Natural killer cell (primary cell): Measurements from ENCODE around the gene DIMT1. TPM values are rescaled to one million over a fixed set of nuclear protein-coding genes. Genes with fewer than 3 reads are reported as not detected.

Experiments
- ATAC-seq, 3 donors: fragments of 150-1000 bp in 2 of 3; fragments of 200-7000 bp in 1 of 3; cut with Tn5 transposase; 1 replicate in 1 of 3; 2 replicates in 2 of 3; pipeline ENCODE4 v1.10.0; 2021; ENCODE audit warnings: mild to moderate bottlenecking in 2 of 3, moderate library complexity in 2 of 3
- DNase-seq, 2 donors: peaks; one replicate each; pipeline versions ENCODE4 v3.0.0 to v3.0.0-alpha.2; 2013 to 2021; ENCODE audit warnings: mixed read lengths in 1 of 2
- H3K27ac ChIP-seq: one replicate; pipeline ENCODE4 v1.5.1; 2013; ENCODE audit warnings: mild to moderate bottlenecking, low read length
- H3K27me3 ChIP-seq: one replicate; pipeline ENCODE4 v1.6.1; 2013; ENCODE audit warnings: low read length; ENCODE audit not compliant: control insufficient read depth, insufficient read depth
- H3K36me3 ChIP-seq: one replicate; pipeline ENCODE4 v1.6.1; 2013; ENCODE audit warnings: low read length; ENCODE audit not compliant: control insufficient read depth, insufficient read depth
- H3K4me1 ChIP-seq: one replicate; pipeline ENCODE4 v1.6.1; 2013; ENCODE audit warnings: low read length; ENCODE audit not compliant: control insufficient read depth, insufficient read depth
- H3K4me3 ChIP-seq: one replicate; pipeline ENCODE4 v1.5.1; 2013; ENCODE audit warnings: low read length
- H3K9me3 ChIP-seq: one replicate; pipeline ENCODE4 v1.6.1; 2013; ENCODE audit warnings: low read length; ENCODE audit not compliant: control insufficient read depth, insufficient read depth
- H3K27ac Mint-ChIP-seq, 2 donors: one replicate each; pipeline ENCODE4 v1.8.0; 2022; ENCODE audit warnings: mild to moderate bottlenecking in 2 of 2, mixed read lengths in 2 of 2, moderate library complexity in 1 of 2
- H3K27me3 Mint-ChIP-seq, 2 donors: one replicate each; pipeline ENCODE4 v1.8.0; 2022; ENCODE audit warnings: low read depth in 2 of 2, mixed read lengths in 2 of 2
- H3K36me3 Mint-ChIP-seq: one replicate; pipeline ENCODE4 v1.8.0; 2022; ENCODE audit warnings: mixed read lengths
- H3K4me1 Mint-ChIP-seq, 2 donors: one replicate each; pipeline ENCODE4 v1.8.0; 2022; ENCODE audit warnings: mixed read lengths in 2 of 2
- H3K4me3 Mint-ChIP-seq: one replicate; pipeline ENCODE4 v1.8.0; 2022; ENCODE audit warnings: mild to moderate bottlenecking, moderate library complexity, mixed read lengths
- H3K9me3 Mint-ChIP-seq, 2 donors: one replicate each; pipeline ENCODE4 v1.8.0; 2022; ENCODE audit warnings: mixed read lengths in 2 of 2
- CTCF ChIP-seq: fragments of 200-600 bp; IDR thresholded peaks from one replicate; pipeline ENCODE4 v1.8.0; 2022; ENCODE audit warnings: antibody characterized with exemption
- WGBS: methylation state at CpG from one replicate; pipeline ENCODE4 v1.1.7; 2013; ENCODE audit warnings: missing lambda C conversion rate; ENCODE audit not compliant: insufficient coverage; 5-methylcytosine and 5-hydroxymethylcytosine counted together
- intact Hi-C: fragments of 100-400 bp; cut with micrococcal nuclease; formaldehyde crosslinking; loops from one replicate; pipeline ENCODE4 v1.14.2; 2022
- total RNA-seq, 4 donors: library from RNA; stranded (reverse); fragments of 120-200 nt in 1 of 4; gene quantifications; one replicate each; pipeline versions ENCODE4 v1.2.3 to v1.2.4, GENCODE V29; 2013 to 2022

Gene DIMT1
- total RNA-seq, 3 donors from 2014 or later (not counting 1 experiment from before 2014, with no cell fraction given) = 8.9 to 10.9 (median 10.1) TPM

- intact Hi-C loops = loop anchor here (5.0 kb wide), 1 partner anchor 36 kb away; the partner anchor contains the start of gene KIF2A
- H3K4me1 Mint-ChIP-seq = peaks cover 43 to 53% of the 10 kb centered on the region in 2 donors
Observed at GRCh38 chr5:62343428-62343827, 60.3 kb downstream of the DIMT1 start.

GRCh38 chr5:62342476-62342837, 61.2 kb downstream of the DIMT1 start:
- ATAC-seq (peak; percentile 12 to 48 (median 40)), DNase-seq (no peak)
- TF ChIP-seq CTCF = no peak
- no peaks in the 10 kb centered on the region for H3K27me3 ChIP-seq
- no peaks in the 10 kb centered on the region for H3K9me3 Mint-ChIP-seq
- H3K9me3 ChIP-seq = no peaks in the 10 kb centered on the region
- H3K27me3 Mint-ChIP-seq = no peaks in the 10 kb centered on the region
- no peaks in the 10 kb centered on the region for H3K36me3 Mint-ChIP-seq
- no CpG with 5 or more reads among the region's 2 CpGs for WGBS
- intact Hi-C loops = loop anchor here (5.0 kb wide), 1 partner anchor 35 kb away; the partner anchor contains the start of gene KIF2A
- H3K36me3 ChIP-seq = no peaks in the 10 kb centered on the region
- peaks cover 48 to 51% of the 10 kb centered on the region in 2 donors for H3K4me1 Mint-ChIP-seq
- no peak overlapping the region for H3K4me3 ChIP-seq
- H3K27ac Mint-ChIP-seq = peak overlapping the region; percentile 79 to 84
- peak overlapping the region; percentile 80 for H3K4me3 Mint-ChIP-seq
- H3K27ac ChIP-seq = no peak overlapping the region
- peaks cover 18% of the 10 kb centered on the region for H3K4me1 ChIP-seq

More at GRCh38 chr5:62343428-62343827, 60.3 kb downstream of the DIMT1 start:
- Histone ChIP-seq H3K27ac (no peak overlapping the region), H3K36me3 (peaks cover 8% of the 10 kb centered on the region), H3K27me3 (no peaks in the 10 kb centered on the region), H3K4me1 (peaks cover 18% of the 10 kb centered on the region), H3K9me3 (no peaks in the 10 kb centered on the region), H3K4me3 (no peak overlapping the region)
- Mint-ChIP-seq H3K36me3 (no peaks in the 10 kb centered on the region), H3K4me3 (peak overlapping the region; percentile 58), H3K9me3 (no peaks in the 10 kb centered on the region), H3K27me3 (no peaks in the 10 kb centered on the region), H3K27ac (peak overlapping the region; percentile 69 to 79)
- TF ChIP-seq CTCF = no peak
- 90% methylated on average over 1 of the region's 1 CpG for WGBS
- ATAC-seq = no peak
- no peak for DNase-seq

- Mint-ChIP-seq H3K4me3 (peak overlapping the region; percentile 80), H3K9me3 (no peaks in the 10 kb centered on the region)
Observed at GRCh38 chr5:62341783-62342475, 61.8 kb downstream of the DIMT1 start.

More at GRCh38 chr5:62341783-62342475, 61.8 kb downstream of the DIMT1 start:
- intact Hi-C loops = loop anchor here (5.0 kb wide), 1 partner anchor 35 kb away; the partner anchor contains the start of gene KIF2A
- Mint-ChIP-seq H3K4me1 (peaks cover 48 to 51% of the 10 kb centered on the region in 2 donors), H3K27ac (peak overlapping the region; percentile 79 to 84), H3K27me3 (no peaks in the 10 kb centered on the region), H3K36me3 (no peaks in the 10 kb centered on the region)
- no peak overlapping the region for H3K4me3 ChIP-seq
- H3K27me3 ChIP-seq = no peaks in the 10 kb centered on the region
- H3K4me1 ChIP-seq = peaks cover 18% of the 10 kb centered on the region
- H3K9me3 ChIP-seq = no peaks in the 10 kb centered on the region
- H3K27ac ChIP-seq = peak overlapping the region; percentile 15
- no peak for TF ChIP-seq CTCF
- WGBS = 29% methylated on average over 4 of the region's 4 CpGs
- no peaks in the 10 kb centered on the region for H3K36me3 ChIP-seq
- DNase-seq (peak in 1 of 2 donors; percentile 43), ATAC-seq (peak; percentile 55 to 68 (median 65))
